Measurements from ENCODE around the gene GNG7. TPM values are rescaled to one million over a fixed set of nuclear protein-coding genes. Genes with fewer than 3 reads are reported as not detected.

The GNG7 gene
- total and polyA plus RNA-seq, 10 of the 15 experiments (the other 5 are each of a cell fraction or from before 2014, with no cell fraction given): 1.9 to 13.6 (median 6.5) TPM

- TF ChIP-seq STAT1 (conservative IDR thresholded peaks at IDR 0.05) (0 out of 2 replicates have a peak, but pooled peaks have one; percentile 61), IRF4 (IDR thresholded peaks at IDR 0.05; ENCODE audit: low read depth, low read length) (0 out of 2 replicates have a peak, but pooled peaks have one; percentile 20), RFX5 (IDR thresholded peaks at IDR 0.05; ENCODE audit: low read depth, low read length) (no peak), ZNF24 (IDR thresholded peaks at IDR 0.05) (no peak; the same call in 1 of the 2 replicates), NBN (IDR thresholded peaks at IDR 0.05) (peak; percentile 63; the same call in 1 of the 2 replicates), JUND (IDR thresholded peaks at IDR 0.05; ENCODE audit: low read depth, low read length) (peak; percentile 39; the same call in 1 of the 2 replicates), TBL1XR1 (IDR thresholded peaks at IDR 0.05; ENCODE audit: low read depth, low read length) (no peak), SREBF1 (IDR thresholded peaks at IDR 0.05; ENCODE audit: low read length) (no peak), EGR1 (IDR thresholded peaks at IDR 0.05; ENCODE audit: borderline replicate concordance in 1 of 2, low read depth in 2 of 2, low read length in 2 of 2) (peak in 1 of 2 experiments; percentile 88; a peak in 2 of 3 replicates), BMI1 (IDR thresholded peaks at IDR 0.05; ENCODE audit: borderline replicate concordance) (no peak), JUNB (IDR thresholded peaks at IDR 0.05) (no peak), RBBP5 (conservative IDR thresholded peaks at IDR 0.05) (no peak), RELA (IDR thresholded peaks at IDR 0.05; ENCODE audit: borderline replicate concordance, partially characterized antibody) (peak; percentile 75), POLR2AphosphoS2 (IDR thresholded peaks at IDR 0.05; ENCODE audit: low read depth, low read length) (no peak), E2F8 (IDR thresholded peaks at IDR 0.05; ENCODE audit: low read depth, partially characterized antibody) (no peak), LARP7 (IDR thresholded peaks at IDR 0.05) (peak; percentile 55; the same call in 1 of the 2 replicates), NFYB (IDR thresholded peaks at IDR 0.05; ENCODE audit: insufficient read depth, low read depth, low read length) (no peak), CHD1 (IDR thresholded peaks at IDR 0.05; ENCODE audit: low read depth, low read length) (no peak), MAX (IDR thresholded peaks at IDR 0.05; ENCODE audit: low read depth, low read length) (0 out of 2 replicates have a peak, but pooled peaks have one; percentile 1), RUNX3 (IDR thresholded peaks at IDR 0.05; ENCODE audit: low read length) (peak; percentile 47; the same call in 1 of the 2 replicates), CHD2 (IDR thresholded peaks at IDR 0.05; ENCODE audit: borderline replicate concordance, low read depth, low read length) (peak; percentile 73), FOXM1 (IDR thresholded peaks at IDR 0.05; ENCODE audit: low read depth, low read length) (peak; percentile 77; the same call in 1 of the 2 replicates), TCF12 (IDR thresholded peaks at IDR 0.05; ENCODE audit: low read depth, low read length) (peak; percentile 79), ATF2 (IDR thresholded peaks at IDR 0.05; ENCODE audit: low read length) (no peak)
- TF ChIP-seq, protein P1, sequence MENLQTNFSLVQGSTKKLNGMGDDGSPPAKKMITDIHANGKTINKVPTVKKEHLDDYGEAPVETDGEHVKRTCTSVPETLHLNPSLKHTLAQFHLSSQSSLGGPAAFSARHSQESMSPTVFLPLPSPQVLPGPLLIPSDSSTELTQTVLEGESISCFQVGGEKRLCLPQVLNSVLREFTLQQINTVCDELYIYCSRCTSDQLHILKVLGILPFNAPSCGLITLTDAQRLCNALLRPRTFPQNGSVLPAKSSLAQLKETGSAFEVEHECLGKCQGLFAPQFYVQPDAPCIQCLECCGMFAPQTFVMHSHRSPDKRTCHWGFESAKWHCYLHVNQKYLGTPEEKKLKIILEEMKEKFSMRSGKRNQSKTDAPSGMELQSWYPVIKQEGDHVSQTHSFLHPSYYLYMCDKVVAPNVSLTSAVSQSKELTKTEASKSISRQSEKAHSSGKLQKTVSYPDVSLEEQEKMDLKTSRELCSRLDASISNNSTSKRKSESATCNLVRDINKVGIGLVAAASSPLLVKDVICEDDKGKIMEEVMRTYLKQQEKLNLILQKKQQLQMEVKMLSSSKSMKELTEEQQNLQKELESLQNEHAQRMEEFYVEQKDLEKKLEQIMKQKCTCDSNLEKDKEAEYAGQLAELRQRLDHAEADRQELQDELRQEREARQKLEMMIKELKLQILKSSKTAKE (IDR thresholded peaks at IDR 0.05; ENCODE audit: low read depth, poor library complexity, severe bottlenecking): no peak
Observed at GRCh38 chr19:2474232-2475017, 228.1 kb downstream of the GNG7 start (continued).

Data from GM12878 (cell line).